Stimulated activated naive CD4-positive, alpha-beta T cell (primary cell): ENCODE measurements around the gene PCDHGC3.
A peak's percentile ranks its signal among the peaks of the same experiment; 100 is the strongest.
"Not testable (repeated sequence)": the region's sequence is repeated elsewhere in the genome, so short reads cannot be mapped to it uniquely, and the experiment has no call there.

Experiments
- DNase-seq, 6 experiments: peaks; one replicate each; lab custom pipeline; 2025; lab: John Stamatoyannopoulos, UW

PCDHGC3 gene

GRCh38 chr5:141475625-141476131 is at the start of gene PCDHGC3:
Gene PCDHGC3, plus strand, starts transcription at chr5:141475966. Its CDS starts 151 bp downstream, at chr5:141476117.
- peak in 2 of 6 experiments; percentile 9 to 24 for DNase-seq

GRCh38 chr5:141427783-141428426 is 47.9 kb upstream of the PCDHGC3 start:
- no peak for DNase-seq

GRCh38 chr5:141430332-141431113 is 45.2 kb upstream of the PCDHGC3 start, which contains the start of gene PCDHGA12:
Gene PCDHGA12, plus strand, starts transcription at chr5:141430507. Its CDS starts 253 bp downstream, at chr5:141430760.
- DNase-seq, result no peak

- DNase-seq, result peak in 1 of 6 experiments; percentile 19
Observed at GRCh38 chr5:141431286-141431685, 44.5 kb upstream of the PCDHGC3 start.

GRCh38 chr5:141432308-141432707 is 43.5 kb upstream of the PCDHGC3 start:
- DNase-seq, result not testable (repeated sequence)

- DNase-seq, result not testable (repeated sequence)
Observed at GRCh38 chr5:141432726-141433125, 43.0 kb upstream of the PCDHGC3 start.

GRCh38 chr5:141434006-141434405 is 41.8 kb upstream of the PCDHGC3 start:
- no peak for DNase-seq

- no peak for DNase-seq
Observed at GRCh38 chr5:141437221-141437620, 38.5 kb upstream of the PCDHGC3 start.

- no peak for DNase-seq
Observed at GRCh38 chr5:141439411-141440141, 36.2 kb upstream of the PCDHGC3 start.

- DNase-seq, result no peak
Observed at GRCh38 chr5:141440341-141440740, 35.4 kb upstream of the PCDHGC3 start.

GRCh38 chr5:141441571-141442170 is 34.1 kb upstream of the PCDHGC3 start:
- DNase-seq, result no peak

- no peak for DNase-seq
Observed at GRCh38 chr5:141465351-141465750, 10.4 kb upstream of the PCDHGC3 start.

GRCh38 chr5:141476132-141476911 is 556 bp downstream of the PCDHGC3 start:
- no peak for DNase-seq

GRCh38 chr5:141477044-141477575 is 1.3 kb downstream of the PCDHGC3 start:
- no peak for DNase-seq

GRCh38 chr5:141477815-141478214 is 2.0 kb downstream of the PCDHGC3 start:
- no peak for DNase-seq

- no peak for DNase-seq
Observed at GRCh38 chr5:141478321-141478945, 2.7 kb downstream of the PCDHGC3 start.

- no peak for DNase-seq
Observed at GRCh38 chr5:141479776-141480175, 4.0 kb downstream of the PCDHGC3 start.

- no peak for DNase-seq
Observed at GRCh38 chr5:141483902-141484301, 8.1 kb downstream of the PCDHGC3 start.

- no peak for DNase-seq
Observed at GRCh38 chr5:141484310-141484640, 8.5 kb downstream of the PCDHGC3 start.

GRCh38 chr5:141484641-141485311 is 9.0 kb downstream of the PCDHGC3 start, which contains the start of gene PCDHGC4:
Gene PCDHGC4, plus strand, starts transcription at chr5:141485030. Its CDS starts 144 bp downstream, at chr5:141485174.
- no peak for DNase-seq
